Activated naive CD8-positive, alpha-beta T cell treated with anti-CD3 and anti-CD28 coated beads, Interleukin-2, amount 50 U/mL, for 24 hours (primary cell): ENCODE results near the gene UBE2L5.
A peak's percentile ranks its signal among the peaks of the same experiment; 100 is the strongest.

Experiments used
- ATAC-seq: fragments of 150-1000 bp; cut with Tn5 transposase; one replicate; pipeline ENCODE4 v1.10.0; 2021
- DNase-seq: peaks from one replicate; pipeline ENCODE4 v3.0.0; 2021
- H3K27ac Mint-ChIP-seq: one replicate; pipeline ENCODE4 v1.8.0; 2021; ENCODE audit warnings: mild to moderate bottlenecking, mixed read lengths
- H3K27me3 Mint-ChIP-seq: one replicate; pipeline ENCODE4 v1.8.0; 2021; ENCODE audit warnings: mixed read lengths
- H3K36me3 Mint-ChIP-seq: one replicate; pipeline ENCODE4 v1.8.0; 2021; ENCODE audit warnings: low read depth, mixed read lengths
- H3K4me1 Mint-ChIP-seq: one replicate; pipeline ENCODE4 v1.8.0; 2021; ENCODE audit warnings: mixed read lengths
- H3K4me3 Mint-ChIP-seq: one replicate; pipeline ENCODE4 v1.8.0; 2021; ENCODE audit warnings: mild to moderate bottlenecking, moderate library complexity, mixed read lengths
- H3K9me3 Mint-ChIP-seq: one replicate; pipeline ENCODE4 v1.8.0; 2021; ENCODE audit warnings: mixed read lengths

UBE2L5 gene

DNA sequence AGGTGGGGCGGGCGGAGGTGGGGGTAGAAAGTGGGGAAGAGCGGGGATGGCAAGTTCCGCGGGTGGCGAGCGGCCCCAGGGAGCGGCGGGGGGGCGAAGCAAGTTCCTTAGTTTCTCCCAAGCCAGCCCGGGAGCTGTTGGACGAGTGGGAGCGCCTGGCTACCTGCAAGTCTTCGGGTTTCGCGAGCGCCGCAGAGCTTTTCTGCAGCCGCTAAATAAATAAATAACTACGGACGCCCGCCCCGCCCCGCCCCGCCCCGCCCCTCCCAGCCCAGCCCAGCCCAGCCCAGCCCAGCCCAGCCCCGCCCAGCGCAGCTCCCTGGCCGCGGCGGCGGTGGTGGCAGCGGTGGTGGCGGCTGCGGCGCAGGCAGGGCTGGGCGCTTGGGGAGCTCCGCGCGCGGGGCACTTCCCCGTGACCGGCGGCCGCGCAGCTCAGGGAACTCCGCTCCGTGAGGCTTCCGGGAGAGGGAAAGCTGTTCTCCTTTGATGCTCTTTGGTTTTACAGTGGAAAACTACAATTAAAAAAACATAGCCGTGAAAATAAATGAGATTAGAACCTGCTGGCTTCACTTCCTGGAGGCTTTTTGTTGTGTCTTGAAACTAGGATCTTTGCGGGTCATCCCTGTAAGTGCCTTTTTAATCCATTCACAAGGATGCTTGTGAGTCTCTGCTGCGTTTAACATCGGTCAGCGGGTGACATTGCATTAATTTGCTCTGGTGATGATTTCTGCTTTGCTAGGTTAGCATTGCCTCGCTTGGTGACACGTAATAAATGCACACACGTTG lies at the start of gene UBE2L5:
TSS of gene UBE2L5 (plus strand) at position 440 of the 786 bp plus-strand sequence. CDS start 5,498 bp downstream, outside the sequence.
- no peaks in the 10 kb centered on the region for H3K36me3 Mint-ChIP-seq
- H3K27me3 Mint-ChIP-seq = no peaks in the 10 kb centered on the region
- H3K27ac Mint-ChIP-seq = peak within 1 kb of the TSS; percentile 75
- H3K4me3 Mint-ChIP-seq = peak within 1 kb of the TSS; percentile 85
- peaks cover 10% of the 10 kb centered on the region for H3K4me1 Mint-ChIP-seq
- no peaks in the 10 kb centered on the region for H3K9me3 Mint-ChIP-seq
- DNase-seq = peak; percentile 76
- ATAC-seq = peak; percentile 94

DNA sequence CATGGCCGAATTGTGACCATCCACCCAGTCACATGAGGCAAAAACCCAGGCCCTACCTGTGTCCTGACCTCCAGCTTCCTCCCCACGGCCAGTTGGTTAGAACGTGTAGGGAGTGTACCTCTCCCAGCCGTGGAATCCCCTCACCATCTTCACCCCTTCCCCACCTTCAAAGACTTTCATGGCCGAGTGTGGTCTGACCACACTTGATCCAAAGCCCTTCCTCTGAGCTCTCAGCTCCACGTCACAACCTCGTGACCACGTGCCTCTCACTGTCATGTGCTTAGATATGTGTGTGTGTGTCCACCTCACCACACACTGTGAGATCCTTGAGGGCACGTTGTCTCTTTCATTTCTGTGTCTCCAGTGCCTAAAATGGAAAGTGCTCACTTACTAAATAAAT lies 48.6 kb upstream of the UBE2L5 start:
- Mint-ChIP-seq H3K4me1 (peaks cover 91% of the 10 kb centered on the region), H3K4me3 (peak overlapping the region; percentile 64), H3K36me3 (peaks cover 2% of the 10 kb centered on the region), H3K9me3 (no peaks in the 10 kb centered on the region), H3K27me3 (no peaks in the 10 kb centered on the region), H3K27ac (peak overlapping the region; percentile 90)
- ATAC-seq (no peak), DNase-seq (peak; percentile 47)

DNA sequence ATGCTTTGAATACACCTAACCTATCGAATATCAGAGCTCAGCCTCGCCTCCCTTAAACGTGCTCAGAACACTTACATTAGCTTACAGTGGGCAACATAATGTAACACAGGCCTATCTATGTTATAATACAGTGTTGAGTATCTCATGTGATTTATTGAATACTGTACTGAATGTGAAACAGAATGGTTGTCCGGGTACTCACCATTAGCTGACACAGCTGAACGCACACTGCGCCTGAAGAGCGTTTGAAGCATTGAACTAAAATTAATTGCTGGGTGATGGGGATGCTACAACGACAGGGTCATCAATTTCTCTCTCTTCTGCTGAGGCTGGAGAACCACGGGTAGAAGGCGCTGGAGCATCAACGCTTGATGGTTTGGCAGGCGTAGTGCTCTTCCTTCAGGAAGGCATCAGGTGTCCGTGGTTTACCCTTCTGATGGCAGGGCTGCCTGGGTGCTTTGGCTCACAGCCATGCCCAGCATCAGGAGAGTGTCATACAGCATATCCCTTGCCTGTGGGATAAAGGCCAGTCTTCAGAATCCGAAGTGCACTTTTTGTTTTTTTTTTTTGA lies 46.9 kb upstream of the UBE2L5 start:
- peaks cover 2% of the 10 kb centered on the region for H3K36me3 Mint-ChIP-seq
- H3K9me3 Mint-ChIP-seq = no peaks in the 10 kb centered on the region
- no peak for ATAC-seq
- peak overlapping the region; percentile 39 for H3K27ac Mint-ChIP-seq
- H3K4me1 Mint-ChIP-seq = peaks cover 87% of the 10 kb centered on the region
- DNase-seq = no peak
- peak overlapping the region; percentile 1 for H3K4me3 Mint-ChIP-seq
- H3K27me3 Mint-ChIP-seq = no peaks in the 10 kb centered on the region

- Mint-ChIP-seq H3K27me3 (no peaks in the 10 kb centered on the region), H3K36me3 (peaks cover 2% of the 10 kb centered on the region), H3K4me3 (peak overlapping the region; percentile 72), H3K4me1 (peaks cover 74% of the 10 kb centered on the region), H3K27ac (peak overlapping the region; percentile 48), H3K9me3 (no peaks in the 10 kb centered on the region)
- ATAC-seq (peak; percentile 84), DNase-seq (peak; percentile 55)
Measured at GRCh38 chr13:30376426-30377311, 45.6 kb upstream of the UBE2L5 start.

- Mint-ChIP-seq H3K27me3 (no peaks in the 10 kb centered on the region), H3K9me3 (no peaks in the 10 kb centered on the region)
Measured at GRCh38 chr13:30377312-30377685, 45.0 kb upstream of the UBE2L5 start.

DNA sequence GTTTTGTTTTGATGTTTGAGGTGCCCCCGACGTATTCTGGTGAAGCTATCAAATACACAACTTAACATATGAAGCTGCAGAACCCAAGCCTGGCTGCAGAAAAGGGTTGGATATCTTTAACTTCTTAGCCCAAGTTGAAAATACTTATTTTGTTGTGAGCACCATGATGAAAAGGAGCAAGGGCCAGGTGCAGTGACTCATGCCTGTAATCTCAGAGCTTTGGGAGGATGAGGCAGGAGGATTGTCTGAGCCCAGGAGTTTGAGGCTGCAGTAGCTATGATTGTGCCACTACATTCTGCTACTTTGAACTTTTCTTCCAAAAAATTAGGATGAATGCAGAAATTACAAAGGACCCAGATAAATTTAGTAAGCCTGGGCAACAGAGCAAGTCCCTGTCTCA lies 44.1 kb upstream of the UBE2L5 start:
- Mint-ChIP-seq H3K27me3 (no peaks in the 10 kb centered on the region), H3K36me3 (peaks cover 2% of the 10 kb centered on the region), H3K27ac (no peak overlapping the region), H3K9me3 (no peaks in the 10 kb centered on the region), H3K4me3 (no peak overlapping the region), H3K4me1 (peaks cover 59% of the 10 kb centered on the region)
- ATAC-seq (no peak), DNase-seq (no peak)

More at GRCh38 chr13:30377312-30377685, 45.0 kb upstream of the UBE2L5 start:
- Mint-ChIP-seq H3K36me3 (peaks cover 2% of the 10 kb centered on the region), H3K27ac (peak overlapping the region; percentile 48), H3K4me3 (peak overlapping the region; percentile 72), H3K4me1 (peaks cover 67% of the 10 kb centered on the region)
- ATAC-seq (no peak), DNase-seq (no peak)

DNA sequence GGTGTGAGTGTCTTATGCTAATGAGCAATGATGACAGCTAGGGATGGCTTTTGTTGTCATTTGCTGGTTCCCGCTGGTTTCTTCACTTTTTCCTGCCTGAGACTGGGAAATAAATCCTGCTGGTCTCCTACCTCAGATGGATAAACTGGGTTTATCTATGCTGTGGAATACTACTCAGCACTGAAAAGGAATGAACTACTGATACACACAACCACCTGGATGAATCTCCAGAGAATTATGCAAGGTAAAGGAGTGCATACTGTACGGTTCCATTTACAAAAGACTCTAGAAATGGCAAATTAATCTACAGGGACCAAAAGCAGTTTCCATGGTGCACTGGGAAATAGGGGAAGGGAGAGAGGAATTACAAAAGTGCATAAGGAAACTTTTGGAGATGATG lies 41.2 kb upstream of the UBE2L5 start:
- Mint-ChIP-seq H3K36me3 (no peaks in the 10 kb centered on the region), H3K27ac (no peak overlapping the region), H3K4me1 (peaks cover 31% of the 10 kb centered on the region), H3K27me3 (no peaks in the 10 kb centered on the region), H3K9me3 (no peaks in the 10 kb centered on the region), H3K4me3 (no peak overlapping the region)
- ATAC-seq = no peak
- no peak for DNase-seq

DNA sequence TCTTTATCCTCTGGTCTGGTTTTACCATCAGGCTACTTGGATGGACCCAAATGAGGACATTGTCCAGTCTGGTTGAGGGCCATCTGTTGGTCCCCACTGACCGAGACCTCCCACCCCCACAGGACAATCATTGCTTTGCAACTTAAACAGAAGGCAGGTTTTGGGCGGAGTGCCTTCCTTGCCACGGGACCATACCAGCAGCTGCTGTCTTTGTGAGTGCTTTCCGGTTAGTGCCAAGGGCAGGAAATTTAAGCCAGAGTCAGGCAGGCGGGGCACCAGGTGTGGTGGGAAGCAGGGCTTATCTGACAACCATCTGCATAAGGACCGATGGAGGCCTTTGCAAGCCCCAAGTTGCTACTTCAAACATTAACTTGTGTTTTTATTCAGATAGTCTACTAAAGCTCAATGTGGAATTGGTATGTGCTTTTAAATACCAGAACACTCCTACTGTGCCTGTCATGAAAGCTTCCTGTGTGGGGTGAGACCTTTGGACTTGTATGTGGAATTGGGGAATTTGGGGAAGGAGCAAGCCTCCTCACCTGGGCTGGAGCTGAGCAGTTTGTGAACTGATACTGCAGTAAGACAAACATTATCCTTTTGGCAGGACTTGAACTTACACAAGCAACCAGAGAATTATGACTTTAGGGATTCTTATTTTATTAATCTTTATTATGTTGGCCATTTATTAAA lies 39.3 kb upstream of the UBE2L5 start:
- Mint-ChIP-seq H3K27ac (no peak overlapping the region), H3K4me1 (peaks cover 14% of the 10 kb centered on the region), H3K9me3 (no peaks in the 10 kb centered on the region), H3K4me3 (no peak overlapping the region), H3K36me3 (no peaks in the 10 kb centered on the region), H3K27me3 (no peaks in the 10 kb centered on the region)
- ATAC-seq (no peak), DNase-seq (no peak)

GRCh38 chr13:30388406-30389283 lies 33.6 kb upstream of the UBE2L5 start:
- peak overlapping the region; percentile 53 for H3K27ac Mint-ChIP-seq
- no peaks in the 10 kb centered on the region for H3K9me3 Mint-ChIP-seq
- no peak for DNase-seq

GRCh38 chr13:30391956-30392680 lies 30.2 kb upstream of the UBE2L5 start:
- Mint-ChIP-seq H3K9me3 (no peaks in the 10 kb centered on the region), H3K4me3 (no peak overlapping the region), H3K4me1 (peaks cover 49% of the 10 kb centered on the region), H3K27me3 (no peaks in the 10 kb centered on the region), H3K27ac (no peak overlapping the region), H3K36me3 (no peaks in the 10 kb centered on the region)
- ATAC-seq = no peak
- no peak for DNase-seq

More at GRCh38 chr13:30388406-30389283, 33.6 kb upstream of the UBE2L5 start:
- no peak for ATAC-seq
- H3K27me3 Mint-ChIP-seq = no peaks in the 10 kb centered on the region
- peak overlapping the region; percentile 52 for H3K4me3 Mint-ChIP-seq
- H3K36me3 Mint-ChIP-seq = no peaks in the 10 kb centered on the region
- peaks cover 20% of the 10 kb centered on the region for H3K4me1 Mint-ChIP-seq

DNA sequence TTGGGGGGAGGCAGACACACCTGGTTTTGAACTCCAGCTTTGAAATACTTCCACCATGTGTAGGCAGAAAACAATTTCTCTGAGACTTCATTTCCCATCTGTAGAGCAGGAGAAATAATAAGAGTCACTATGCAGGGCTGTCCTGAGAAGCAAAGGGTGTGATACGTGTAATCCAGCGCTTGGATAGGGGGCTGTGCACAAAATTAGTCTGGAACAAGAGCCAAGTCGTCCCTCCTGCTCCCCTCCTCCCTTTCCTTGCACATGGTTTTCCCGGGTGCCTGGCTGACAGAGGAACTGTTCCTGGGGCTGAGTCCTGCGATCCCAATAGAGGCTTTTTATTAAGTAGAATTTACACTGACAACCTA lies 29.6 kb upstream of the UBE2L5 start:
- no peaks in the 10 kb centered on the region for H3K27me3 Mint-ChIP-seq
- H3K36me3 Mint-ChIP-seq = no peaks in the 10 kb centered on the region
- H3K4me1 Mint-ChIP-seq = peaks cover 49% of the 10 kb centered on the region
- H3K4me3 Mint-ChIP-seq = no peak overlapping the region
- H3K27ac Mint-ChIP-seq = no peak overlapping the region
- ATAC-seq (no peak), DNase-seq (no peak)
- H3K9me3 Mint-ChIP-seq = no peaks in the 10 kb centered on the region

- DNase-seq = no peak
- H3K36me3 Mint-ChIP-seq = no peaks in the 10 kb centered on the region
- H3K4me1 Mint-ChIP-seq = peaks cover 33% of the 10 kb centered on the region
- H3K27ac Mint-ChIP-seq = peak overlapping the region; percentile 82
- ATAC-seq = peak; percentile 57
- H3K4me3 Mint-ChIP-seq = peak overlapping the region; percentile 82
- no peaks in the 10 kb centered on the region for H3K27me3 Mint-ChIP-seq
- no peaks in the 10 kb centered on the region for H3K9me3 Mint-ChIP-seq
Measured at GRCh38 chr13:30394751-30395191, 27.5 kb upstream of the UBE2L5 start.
